ENCODE results near the gene NEXN.
"Not testable (repeated sequence)": the region's sequence is repeated elsewhere in the genome, so short reads cannot be mapped to it uniquely, and the experiment has no call there.

NEXN gene

GRCh38 chr1:77906019-77906545, 17.7 kb downstream of the NEXN start:
- no peak for ATAC-seq
- no peak for TF ChIP-seq POU6F1 (CRISPR knock-in tag; IDR thresholded peaks at IDR 0.05; ENCODE audit: borderline replicate concordance, low read depth)
- no peak for TF ChIP-seq CSRNP3 (CRISPR knock-in tag; IDR thresholded peaks at IDR 0.05)
- TF ChIP-seq CSDC2 (CRISPR knock-in tag; IDR thresholded peaks at IDR 0.05) = no peak
- TF ChIP-seq BACH2 (CRISPR knock-in tag; IDR thresholded peaks at IDR 0.05; ENCODE audit: borderline replicate concordance) = no peak

GRCh38 chr1:77906624-77907023, 18.2 kb downstream of the NEXN start:
- ATAC-seq = no peak
- TF ChIP-seq ZNF565 (CRISPR knock-in tag; conservative IDR thresholded peaks at IDR 0.05; ENCODE audit: low read depth) (no peak), BACH2 (CRISPR knock-in tag; IDR thresholded peaks at IDR 0.05; ENCODE audit: borderline replicate concordance) (no peak), CSDC2 (CRISPR knock-in tag; IDR thresholded peaks at IDR 0.05) (no peak), CSRNP3 (CRISPR knock-in tag; IDR thresholded peaks at IDR 0.05) (no peak), PPARA (CRISPR knock-in tag; IDR thresholded peaks at IDR 0.05; ENCODE audit: borderline replicate concordance) (no peak), SNAI2 (CRISPR knock-in tag; IDR thresholded peaks at IDR 0.05) (no peak), ISL1 (CRISPR knock-in tag; IDR thresholded peaks at IDR 0.05) (no peak), CREB5 (CRISPR knock-in tag; IDR thresholded peaks at IDR 0.05; ENCODE audit: low read depth) (no peak), POU6F1 (CRISPR knock-in tag; IDR thresholded peaks at IDR 0.05; ENCODE audit: borderline replicate concordance, low read depth) (no peak), TSHZ2 (CRISPR knock-in tag; IDR thresholded peaks at IDR 0.05) (no peak), ARNTL (CRISPR knock-in tag; IDR thresholded peaks at IDR 0.05; ENCODE audit: borderline replicate concordance, low read depth) (no peak), GLIS3 (CRISPR knock-in tag; IDR thresholded peaks at IDR 0.05) (no peak), ZNF70 (CRISPR knock-in tag; IDR thresholded peaks at IDR 0.05) (no peak), RARB (CRISPR knock-in tag; IDR thresholded peaks at IDR 0.05) (no peak), ZFP3 (CRISPR knock-in tag; IDR thresholded peaks at IDR 0.05) (no peak), ZC3H10 (CRISPR knock-in tag; IDR thresholded peaks at IDR 0.05) (no peak), ZNF8 (CRISPR knock-in tag; IDR thresholded peaks at IDR 0.05) (no peak), ESRRG (CRISPR knock-in tag; IDR thresholded peaks at IDR 0.05) (no peak), TOX (CRISPR knock-in tag; IDR thresholded peaks at IDR 0.05; ENCODE audit: borderline replicate concordance) (no peak), ZFP30 (CRISPR knock-in tag; IDR thresholded peaks at IDR 0.05) (no peak)

- ATAC-seq = peak; percentile 42
- TF ChIP-seq ESRRG (CRISPR knock-in tag; IDR thresholded peaks at IDR 0.05) (no peak), GLIS3 (CRISPR knock-in tag; IDR thresholded peaks at IDR 0.05) (no peak), ZNF565 (CRISPR knock-in tag; conservative IDR thresholded peaks at IDR 0.05; ENCODE audit: low read depth) (no peak), CSDC2 (CRISPR knock-in tag; IDR thresholded peaks at IDR 0.05) (no peak), SNAI2 (CRISPR knock-in tag; IDR thresholded peaks at IDR 0.05) (no peak)
Observed at GRCh38 chr1:77910116-77910515, 21.7 kb downstream of the NEXN start.

- not testable (repeated sequence) for ATAC-seq
Observed at GRCh38 chr1:77918918-77919317, 30.5 kb downstream of the NEXN start.

Data from SK-N-SH treated with all-trans-retinoic acid at 6 μM for 48 hours (cell line).